K562 (cell line): ENCODE measurements around the gene SPEG.

Source experiments
- BRCA1 ChIP-seq, 2 experiments: fragments of 450-650 bp in 1 of 2; sonication (generic) in 1 of 2; formaldehyde crosslinking in 1 of 2; IDR thresholded peaks; 2 replicates each; pipeline versions ENCODE4 v1.5.0 to v1.6.1; 2017 to 2020; ENCODE audit warnings: mild to moderate bottlenecking in 1 of 2, missing genetic modification reagents in 1 of 2
- CBX1 ChIP-seq: sonication (generic); IDR thresholded peaks from 2 replicates; pipeline ENCODE4 v1.6.1; 2016; ENCODE audit warnings: antibody characterized with exemption, low read depth, mild to moderate bottlenecking
- CHD2 ChIP-seq: IDR thresholded peaks from 2 replicates; pipeline ENCODE4 v1.6.1; 2011; ENCODE audit warnings: low read depth, low read length
- CTCF ChIP-seq, 3 experiments: IDR thresholded peaks in 2 of 3; conservative IDR thresholded peaks in 1 of 3; 2 replicates each; pipeline ENCODE4 v1.5.1; 2011 to 2012; ENCODE audit warnings: low read length in 3 of 3, mild to moderate bottlenecking in 3 of 3, control low read depth in 2 of 3, improper control_type of control experiment in 1 of 3, inconsistent platforms in 1 of 3, low read depth in 1 of 3, mixed read lengths in 1 of 3, moderate library complexity in 1 of 3; ENCODE audit not compliant: insufficient read depth in 2 of 3
- E2F1 ChIP-seq: sonication (generic); formaldehyde crosslinking; IDR thresholded peaks from 2 replicates; pipeline ENCODE4 v1.8.1; 2023; ENCODE audit warnings: mild to moderate bottlenecking, missing genetic modification reagents, moderate library complexity
- EZH2 ChIP-seq: IDR thresholded peaks from 2 replicates; pipeline ENCODE4 v1.6.1; 2012; ENCODE audit warnings: low read depth, mild to moderate bottlenecking, inconsistent platforms, low read length, borderline replicate concordance
- POLR2A ChIP-seq: fragments of 450-650 bp; conservative IDR thresholded peaks from 2 replicates; pipeline ENCODE4 v1.6.1; 2016
- SP1 ChIP-seq: sonication (generic); formaldehyde crosslinking; IDR thresholded peaks from 2 replicates; pipeline ENCODE4 v1.8.1; 2022; ENCODE audit warnings: mild to moderate bottlenecking, missing genetic modification reagents
- TOE1 ChIP-seq, 2 experiments: fragments of 450-650 bp in 1 of 2; sonication (generic) in 1 of 2; formaldehyde crosslinking in 1 of 2; IDR thresholded peaks; 2 replicates each; pipeline versions ENCODE4 v1.7.1 to v1.8.0; 2016 to 2022; ENCODE audit warnings: borderline replicate concordance in 2 of 2, mild to moderate bottlenecking in 2 of 2, antibody characterized with exemption in 1 of 2, inconsistent platforms in 1 of 2, low read depth in 1 of 2, missing genetic modification reagents in 1 of 2, moderate library complexity in 1 of 2
- TF ChIP-seq, protein P1 (sequence below): sonication (generic); formaldehyde crosslinking; IDR thresholded peaks from 2 replicates; pipeline ENCODE4 v1.8.0; 2022; ENCODE audit warnings: mild to moderate bottlenecking, low read depth, missing genetic modification reagents

- TF ChIP-seq BRCA1 (IDR thresholded peaks at IDR 0.05), result no peak
- no peak for TF ChIP-seq BRCA1 (CRISPR knock-in tag; IDR thresholded peaks at IDR 0.05)
- TF ChIP-seq TOE1 (IDR thresholded peaks at IDR 0.05; ENCODE audit: borderline replicate concordance), result no peak
- no peak for TF ChIP-seq TOE1 (CRISPR knock-in tag; IDR thresholded peaks at IDR 0.05; ENCODE audit: borderline replicate concordance, low read depth)
- TF ChIP-seq, protein P1, sequence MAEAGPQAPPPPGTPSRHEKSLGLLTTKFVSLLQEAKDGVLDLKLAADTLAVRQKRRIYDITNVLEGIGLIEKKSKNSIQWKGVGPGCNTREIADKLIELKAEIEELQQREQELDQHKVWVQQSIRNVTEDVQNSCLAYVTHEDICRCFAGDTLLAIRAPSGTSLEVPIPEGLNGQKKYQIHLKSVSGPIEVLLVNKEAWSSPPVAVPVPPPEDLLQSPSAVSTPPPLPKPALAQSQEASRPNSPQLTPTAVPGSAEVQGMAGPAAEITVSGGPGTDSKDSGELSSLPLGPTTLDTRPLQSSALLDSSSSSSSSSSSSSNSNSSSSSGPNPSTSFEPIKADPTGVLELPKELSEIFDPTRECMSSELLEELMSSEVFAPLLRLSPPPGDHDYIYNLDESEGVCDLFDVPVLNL (CRISPR knock-in tag), result no peak
- no peak for TF ChIP-seq SP1 (CRISPR knock-in tag)
- TF ChIP-seq CBX1, result no peak
- no peak for TF ChIP-seq E2F1 (CRISPR knock-in tag)
- TF ChIP-seq CHD2, result no peak
- TF ChIP-seq POLR2A, result no peak
- TF ChIP-seq CTCF (IDR thresholded peaks at IDR 0.05 in 2 of 3, conservative IDR thresholded peaks at IDR 0.05 in 1 of 3; ENCODE audit: insufficient read depth in 2 of 3, low read depth in 1 of 3, low read length in 3 of 3), result no peak
- no peak for TF ChIP-seq EZH2
These were observed 34.7 kb upstream of the SPEG start for GRCh38 chr2:219399716-219400478.
